ENCODE data around the gene PLCB1.

DNA sequence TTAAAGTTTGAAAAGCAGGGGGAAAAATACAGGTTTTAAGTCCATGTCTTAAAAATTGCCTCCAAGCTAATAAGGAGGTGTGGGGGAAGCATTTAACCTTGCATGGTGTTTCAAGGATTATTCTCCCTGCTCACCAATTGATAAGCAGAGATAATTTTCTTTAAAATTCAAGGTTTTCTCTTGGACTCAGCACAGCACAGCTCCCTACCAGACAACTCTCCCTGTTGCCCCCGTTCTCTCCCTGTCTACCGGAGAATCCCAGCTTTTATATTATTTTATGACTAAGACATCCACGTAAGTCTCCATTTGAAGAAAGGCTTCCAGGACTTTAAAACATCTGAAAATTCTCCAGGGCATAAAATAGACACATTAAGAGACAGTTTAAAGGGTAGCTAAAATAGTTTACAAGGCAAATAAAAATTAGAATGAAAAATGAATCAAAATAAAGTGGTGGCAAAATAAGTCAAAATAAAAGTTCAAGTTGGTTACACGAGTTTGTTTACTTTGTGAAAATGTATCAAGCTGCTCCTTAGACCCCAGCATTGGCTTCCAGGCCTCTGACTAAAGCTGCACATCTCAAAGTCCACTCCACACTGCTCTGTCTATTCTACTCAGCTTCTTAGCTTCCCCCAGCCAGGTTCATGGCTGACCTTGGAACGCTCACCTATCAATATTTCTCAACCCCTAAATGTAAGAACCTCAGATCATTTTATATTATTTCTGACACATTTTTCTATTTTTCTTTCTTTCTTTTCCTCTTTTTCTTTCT, 748.2 kb downstream of the PLCB1 start:
- TF ChIP-seq, protein P1, sequence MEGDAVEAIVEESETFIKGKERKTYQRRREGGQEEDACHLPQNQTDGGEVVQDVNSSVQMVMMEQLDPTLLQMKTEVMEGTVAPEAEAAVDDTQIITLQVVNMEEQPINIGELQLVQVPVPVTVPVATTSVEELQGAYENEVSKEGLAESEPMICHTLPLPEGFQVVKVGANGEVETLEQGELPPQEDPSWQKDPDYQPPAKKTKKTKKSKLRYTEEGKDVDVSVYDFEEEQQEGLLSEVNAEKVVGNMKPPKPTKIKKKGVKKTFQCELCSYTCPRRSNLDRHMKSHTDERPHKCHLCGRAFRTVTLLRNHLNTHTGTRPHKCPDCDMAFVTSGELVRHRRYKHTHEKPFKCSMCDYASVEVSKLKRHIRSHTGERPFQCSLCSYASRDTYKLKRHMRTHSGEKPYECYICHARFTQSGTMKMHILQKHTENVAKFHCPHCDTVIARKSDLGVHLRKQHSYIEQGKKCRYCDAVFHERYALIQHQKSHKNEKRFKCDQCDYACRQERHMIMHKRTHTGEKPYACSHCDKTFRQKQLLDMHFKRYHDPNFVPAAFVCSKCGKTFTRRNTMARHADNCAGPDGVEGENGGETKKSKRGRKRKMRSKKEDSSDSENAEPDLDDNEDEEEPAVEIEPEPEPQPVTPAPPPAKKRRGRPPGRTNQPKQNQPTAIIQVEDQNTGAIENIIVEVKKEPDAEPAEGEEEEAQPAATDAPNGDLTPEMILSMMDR (IDR thresholded peaks at IDR 0.05), result no peak
- TF ChIP-seq NR1H2 (CRISPR knock-in tag; IDR thresholded peaks at IDR 0.05) (no peak), ZNF232 (CRISPR knock-in tag; IDR thresholded peaks at IDR 0.05) (no peak), FOXJ3 (CRISPR knock-in tag; IDR thresholded peaks at IDR 0.05; ENCODE audit: borderline replicate concordance) (no peak), RORB (CRISPR knock-in tag; IDR thresholded peaks at IDR 0.05) (no peak), ETV6 (CRISPR knock-in tag; IDR thresholded peaks at IDR 0.05) (no peak), RELA (CRISPR knock-in tag; IDR thresholded peaks at IDR 0.05; ENCODE audit: borderline replicate concordance) (no peak)
- TF ChIP-seq, protein P2, sequence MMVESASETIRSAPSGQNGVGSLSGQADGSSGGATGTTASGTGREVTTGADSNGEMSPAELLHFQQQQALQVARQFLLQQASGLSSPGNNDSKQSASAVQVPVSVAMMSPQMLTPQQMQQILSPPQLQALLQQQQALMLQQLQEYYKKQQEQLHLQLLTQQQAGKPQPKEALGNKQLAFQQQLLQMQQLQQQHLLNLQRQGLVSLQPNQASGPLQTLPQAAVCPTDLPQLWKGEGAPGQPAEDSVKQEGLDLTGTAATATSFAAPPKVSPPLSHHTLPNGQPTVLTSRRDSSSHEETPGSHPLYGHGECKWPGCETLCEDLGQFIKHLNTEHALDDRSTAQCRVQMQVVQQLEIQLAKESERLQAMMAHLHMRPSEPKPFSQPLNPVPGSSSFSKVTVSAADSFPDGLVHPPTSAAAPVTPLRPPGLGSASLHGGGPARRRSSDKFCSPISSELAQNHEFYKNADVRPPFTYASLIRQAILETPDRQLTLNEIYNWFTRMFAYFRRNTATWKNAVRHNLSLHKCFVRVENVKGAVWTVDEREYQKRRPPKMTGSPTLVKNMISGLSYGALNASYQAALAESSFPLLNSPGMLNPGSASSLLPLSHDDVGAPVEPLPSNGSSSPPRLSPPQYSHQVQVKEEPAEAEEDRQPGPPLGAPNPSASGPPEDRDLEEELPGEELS (CRISPR knock-in tag; IDR thresholded peaks at IDR 0.05), result no peak
- TF ChIP-seq, protein P3, sequence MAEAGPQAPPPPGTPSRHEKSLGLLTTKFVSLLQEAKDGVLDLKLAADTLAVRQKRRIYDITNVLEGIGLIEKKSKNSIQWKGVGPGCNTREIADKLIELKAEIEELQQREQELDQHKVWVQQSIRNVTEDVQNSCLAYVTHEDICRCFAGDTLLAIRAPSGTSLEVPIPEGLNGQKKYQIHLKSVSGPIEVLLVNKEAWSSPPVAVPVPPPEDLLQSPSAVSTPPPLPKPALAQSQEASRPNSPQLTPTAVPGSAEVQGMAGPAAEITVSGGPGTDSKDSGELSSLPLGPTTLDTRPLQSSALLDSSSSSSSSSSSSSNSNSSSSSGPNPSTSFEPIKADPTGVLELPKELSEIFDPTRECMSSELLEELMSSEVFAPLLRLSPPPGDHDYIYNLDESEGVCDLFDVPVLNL (CRISPR knock-in tag; IDR thresholded peaks at IDR 0.05; ENCODE audit: borderline replicate concordance, low read depth), result no peak

Measured in WTC11 (cell line).